DND-41 (cell line): ENCODE measurements around the gene KIAA0753.

ENCODE experiments used
- ATAC-seq: fragments of 200-7000 bp; cut with Tn5 transposase; 3 replicates; pipeline ENCODE4 v1.9.1; 2021; ENCODE audit warnings: low read depth; ENCODE audit not compliant: insufficient read depth
- DNase-seq: peaks from one replicate; pipeline ENCODE4 v3.0.0-alpha.2; 2020
- H2AFZ ChIP-seq: 2 replicates; pipeline ENCODE4 v1.6.0; 2012; ENCODE audit warnings: low read depth, low read length
- H3K27ac ChIP-seq: 2 replicates; pipeline ENCODE4 v1.5.1; 2012; ENCODE audit warnings: low read length, inconsistent platforms
- H3K27me3 ChIP-seq: fragments of 200-600 bp; sonication (generic); 2 replicates; pipeline ENCODE4 v1.6.0; 2012; ENCODE audit warnings: low read length, mild to moderate bottlenecking, inconsistent platforms; ENCODE audit not compliant: insufficient read depth, poor library complexity
- H3K36me3 ChIP-seq: 2 replicates; pipeline ENCODE4 v1.5.1; 2012; ENCODE audit warnings: low read length, inconsistent platforms; ENCODE audit not compliant: insufficient read depth
- H3K4me1 ChIP-seq: 2 replicates; pipeline ENCODE4 v1.5.1; 2012; ENCODE audit warnings: mild to moderate bottlenecking, low read length; ENCODE audit not compliant: insufficient read depth
- H3K4me2 ChIP-seq: 2 replicates; pipeline ENCODE4 v1.6.0; 2012; ENCODE audit warnings: mild to moderate bottlenecking, moderate library complexity, low read length, inconsistent platforms; ENCODE audit not compliant: insufficient read depth
- H3K4me3 ChIP-seq, 2 experiments: fragments of 200-600 bp in 1 of 2; shearing (Covaris generic) in 1 of 2; 2 replicates each; pipeline ENCODE4 v1.5.1; 2012 to 2016; ENCODE audit warnings: inconsistent platforms in 2 of 2, low read length in 2 of 2, mild to moderate bottlenecking in 2 of 2, low read depth in 1 of 2, moderate library complexity in 1 of 2
- H3K79me2 ChIP-seq: 2 replicates; pipeline ENCODE4 v1.6.0; 2012; ENCODE audit warnings: low read length, inconsistent platforms; ENCODE audit not compliant: insufficient read depth
- H3K9ac ChIP-seq: 2 replicates; pipeline ENCODE4 v1.6.0; 2012; ENCODE audit warnings: low read depth, mild to moderate bottlenecking, inconsistent platforms, low read length, moderate library complexity
- H3K9me3 ChIP-seq: 2 replicates; pipeline ENCODE4 v1.5.1; 2012; ENCODE audit warnings: low read length, moderate library complexity, mild to moderate bottlenecking, inconsistent platforms; ENCODE audit not compliant: insufficient read depth, severe bottlenecking
- H4K20me1 ChIP-seq: 2 replicates; pipeline ENCODE4 v1.6.0; 2012; ENCODE audit warnings: low read length; ENCODE audit not compliant: insufficient read depth
- CTCF ChIP-seq: IDR thresholded peaks from 2 replicates; pipeline ENCODE4 v1.5.1; 2012; ENCODE audit warnings: borderline replicate concordance, low read length, moderate library complexity, mild to moderate bottlenecking; ENCODE audit not compliant: poor library complexity, severe bottlenecking; ENCODE audit errors: extremely low read depth
- EZH2 ChIP-seq: IDR thresholded peaks from 3 replicates; pipeline ENCODE4 v1.6.1; 2012; ENCODE audit warnings: borderline replicate concordance, low read depth, mild to moderate bottlenecking, moderate library complexity, low read length, inconsistent platforms; ENCODE audit not compliant: severe bottlenecking

The KIAA0753 gene

DNA sequence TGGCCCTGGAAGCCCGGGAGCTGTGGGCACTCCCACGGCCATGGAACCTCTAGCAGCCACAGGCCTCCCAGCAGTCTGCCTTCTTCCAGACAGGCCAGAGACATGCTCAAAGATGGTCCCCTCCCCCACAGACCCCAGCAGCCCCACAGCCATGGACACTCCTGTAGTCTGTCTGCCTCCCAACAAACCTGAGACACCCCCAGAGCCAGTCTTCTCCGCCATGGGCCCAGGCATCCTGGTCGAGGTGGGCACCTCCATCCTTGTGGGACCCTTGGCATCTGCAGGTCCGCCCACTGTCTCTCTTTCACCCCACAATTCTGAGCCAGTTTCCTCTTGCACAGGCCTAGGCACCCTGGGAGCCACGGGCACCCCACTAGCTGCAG lies 3.1 kb downstream of the KIAA0753 start:
- ATAC-seq, result no peak
- Histone ChIP-seq H3K27ac (no peak overlapping the region), H2AFZ (no peak overlapping the region), H3K4me3 (no peak overlapping the region), H3K4me1 (peaks cover 27% of the 10 kb centered on the region), H4K20me1 (peaks cover 12% of the 10 kb centered on the region; the same call in 1 of the 2 replicates), H3K27me3 (no peaks in the 10 kb centered on the region), H3K9me3 (no peaks in the 10 kb centered on the region), H3K9ac (no peak overlapping the region), H3K36me3 (peaks cover 22% of the 10 kb centered on the region), H3K79me2 (peaks cover 37% of the 10 kb centered on the region), H3K4me2 (no peak overlapping the region)
- TF ChIP-seq CTCF (no peak), EZH2 (no peak)
- no peak for DNase-seq

GRCh38 chr17:6636616-6637457 lies 3.7 kb downstream of the KIAA0753 start:
- Histone ChIP-seq H2AFZ (no peak overlapping the region), H3K27ac (no peak overlapping the region), H3K4me3 (no peak overlapping the region), H4K20me1 (peaks cover 12% of the 10 kb centered on the region; the same call in 1 of the 2 replicates), H3K9me3 (no peaks in the 10 kb centered on the region), H3K9ac (no peak overlapping the region), H3K79me2 (peaks cover 31% of the 10 kb centered on the region), H3K4me2 (no peak overlapping the region), H3K27me3 (no peaks in the 10 kb centered on the region), H3K36me3 (peaks cover 26% of the 10 kb centered on the region), H3K4me1 (peaks cover 21% of the 10 kb centered on the region)
- TF ChIP-seq CTCF (no peak), EZH2 (no peak)
- DNase-seq (no peak), ATAC-seq (no peak)

DNA sequence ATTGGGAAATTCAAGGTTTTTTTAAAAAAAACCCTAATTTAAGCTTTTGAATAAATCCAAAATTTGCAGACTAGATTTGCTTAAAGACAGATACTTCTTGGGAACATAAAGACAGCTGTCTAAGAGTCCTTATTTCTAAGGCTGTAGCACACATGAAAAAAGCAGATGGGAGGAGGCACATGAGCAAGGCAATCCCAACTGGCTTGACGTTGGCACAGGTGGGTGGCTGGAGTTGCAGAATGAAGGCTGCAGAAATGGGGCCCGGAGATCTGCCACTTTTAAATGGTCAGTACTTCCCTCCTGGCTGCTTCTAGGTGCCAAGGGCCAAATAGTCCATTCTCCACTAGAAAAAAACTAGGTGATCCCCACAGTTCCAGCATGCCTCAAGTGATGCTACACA lies 4.4 kb downstream of the KIAA0753 start:
- no peak overlapping the region for H3K4me2 ChIP-seq
- H3K36me3 ChIP-seq, result peaks cover 31% of the 10 kb centered on the region
- H3K27ac ChIP-seq, result no peak overlapping the region

More for the DNA sequence above, 4.4 kb downstream of the KIAA0753 start:
- H3K9me3 ChIP-seq, result no peaks in the 10 kb centered on the region
- H3K79me2 ChIP-seq, result peaks cover 23% of the 10 kb centered on the region
- H3K9ac ChIP-seq, result no peak overlapping the region
- H4K20me1 ChIP-seq, result peaks cover 12% of the 10 kb centered on the region; the same call in 1 of the 2 replicates
- H2AFZ ChIP-seq, result no peak overlapping the region
- DNase-seq (no peak), ATAC-seq (no peak)
- H3K27me3 ChIP-seq, result no peaks in the 10 kb centered on the region
- H3K4me1 ChIP-seq, result peaks cover 16% of the 10 kb centered on the region
- no peak overlapping the region for H3K4me3 ChIP-seq
- TF ChIP-seq EZH2 (no peak), CTCF (no peak)
